ENCODE data around the gene SRGAP1.

The SRGAP1 gene

DNA sequence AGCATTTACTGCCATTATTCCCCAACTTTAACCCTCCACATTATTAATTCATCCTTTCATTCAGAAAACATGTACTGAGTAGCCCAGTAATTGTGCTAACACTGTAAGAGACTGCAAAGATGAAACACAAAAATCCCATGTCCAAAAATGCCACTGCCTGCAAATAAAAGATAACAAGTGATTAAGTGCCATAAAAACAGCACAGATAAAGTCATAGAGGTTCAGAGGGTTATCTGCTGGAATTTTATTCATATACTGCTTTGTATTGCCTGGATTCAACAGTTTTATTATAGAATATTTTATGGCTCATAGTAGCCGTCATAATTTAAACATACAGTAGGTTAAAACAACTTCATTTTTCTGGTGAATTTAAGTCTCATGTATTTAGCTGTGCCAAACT is 199.7 kb downstream of the SRGAP1 start:
- no peak overlapping the region for H3K4me2 ChIP-seq (ENCODE audit: insufficient read depth, low read length)
- no peak overlapping the region for H3K4me3 ChIP-seq (ENCODE audit: low read depth in 1 of 2, low read length in 2 of 2)
- H3K27me3 ChIP-seq (ENCODE audit: insufficient read depth, low read length, poor library complexity): no peaks in the 10 kb centered on the region
- no peak for TF ChIP-seq EZH2 (IDR thresholded peaks at IDR 0.05; ENCODE audit: borderline replicate concordance, low read depth, low read length, severe bottlenecking)
- no peak for TF ChIP-seq CTCF (IDR thresholded peaks at IDR 0.05; ENCODE audit: borderline replicate concordance, extremely low read depth, low read length, poor library complexity, severe bottlenecking)
- H2AFZ ChIP-seq (ENCODE audit: low read depth, low read length): no peak overlapping the region
- ATAC-seq (ENCODE audit: insufficient read depth, low read depth) (no peak), DNase-seq (no peak)
- H3K79me2 ChIP-seq (ENCODE audit: insufficient read depth, low read length): no peaks in the 10 kb centered on the region
- no peaks in the 10 kb centered on the region for H4K20me1 ChIP-seq (ENCODE audit: insufficient read depth, low read length)
- no peaks in the 10 kb centered on the region for H3K9me3 ChIP-seq (ENCODE audit: insufficient read depth, low read length, severe bottlenecking)
- no peaks in the 10 kb centered on the region for H3K36me3 ChIP-seq (ENCODE audit: insufficient read depth, low read length)
- no peak overlapping the region for H3K9ac ChIP-seq (ENCODE audit: low read depth, low read length)
- H3K4me1 ChIP-seq (ENCODE audit: insufficient read depth, low read length): no peaks in the 10 kb centered on the region
- H3K27ac ChIP-seq (ENCODE audit: low read length): no peak overlapping the region

- H2AFZ ChIP-seq (ENCODE audit: low read depth, low read length): no peak overlapping the region
- H3K4me3 ChIP-seq (ENCODE audit: low read depth in 1 of 2, low read length in 2 of 2): no peak overlapping the region
- no peaks in the 10 kb centered on the region for H3K79me2 ChIP-seq (ENCODE audit: insufficient read depth, low read length)
- H3K4me2 ChIP-seq (ENCODE audit: insufficient read depth, low read length): no peak overlapping the region
- peaks cover 2% of the 10 kb centered on the region for H3K27me3 ChIP-seq (ENCODE audit: insufficient read depth, low read length, poor library complexity)
- no peaks in the 10 kb centered on the region for H3K36me3 ChIP-seq (ENCODE audit: insufficient read depth, low read length)
- H3K9me3 ChIP-seq (ENCODE audit: insufficient read depth, low read length, severe bottlenecking): no peaks in the 10 kb centered on the region
- ATAC-seq (ENCODE audit: insufficient read depth, low read depth) (no peak), DNase-seq (no peak)
- no peaks in the 10 kb centered on the region for H4K20me1 ChIP-seq (ENCODE audit: insufficient read depth, low read length)
- TF ChIP-seq EZH2 (IDR thresholded peaks at IDR 0.05; ENCODE audit: borderline replicate concordance, low read depth, low read length, severe bottlenecking): no peak
- no peak for TF ChIP-seq CTCF (IDR thresholded peaks at IDR 0.05; ENCODE audit: borderline replicate concordance, extremely low read depth, low read length, poor library complexity, severe bottlenecking)
- H3K9ac ChIP-seq (ENCODE audit: low read depth, low read length): no peak overlapping the region
- H3K4me1 ChIP-seq (ENCODE audit: insufficient read depth, low read length): no peaks in the 10 kb centered on the region
- no peak overlapping the region for H3K27ac ChIP-seq (ENCODE audit: low read length)
Measured at GRCh38 chr12:64051057-64051456, 206.6 kb downstream of the SRGAP1 start.

DNA sequence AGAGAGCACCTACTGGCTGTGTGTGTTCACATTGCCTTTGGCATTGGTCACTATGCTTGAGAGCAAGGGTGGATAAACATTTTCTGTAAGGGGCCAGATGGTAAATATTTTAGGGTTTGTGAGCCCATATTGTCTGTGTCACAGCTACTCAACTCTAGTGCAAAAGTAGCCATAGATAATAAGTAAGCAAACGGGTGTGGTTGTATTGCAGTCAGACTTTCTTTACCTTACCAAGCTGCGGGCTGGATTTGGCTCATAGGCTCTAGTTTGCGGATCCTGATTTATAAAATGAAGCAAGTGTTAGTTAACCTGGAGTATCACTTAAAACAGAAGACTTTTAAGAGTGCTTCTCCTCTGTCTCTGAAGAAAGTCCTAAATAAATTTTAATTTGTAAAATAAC is 208.6 kb downstream of the SRGAP1 start:
- TF ChIP-seq CTCF (IDR thresholded peaks at IDR 0.05; ENCODE audit: borderline replicate concordance, extremely low read depth, low read length, poor library complexity, severe bottlenecking) (no peak), EZH2 (IDR thresholded peaks at IDR 0.05; ENCODE audit: borderline replicate concordance, low read depth, low read length, severe bottlenecking) (no peak)
- Histone ChIP-seq H3K4me2 (ENCODE audit: insufficient read depth, low read length) (no peak overlapping the region), H3K36me3 (ENCODE audit: insufficient read depth, low read length) (no peaks in the 10 kb centered on the region), H2AFZ (ENCODE audit: low read depth, low read length) (no peak overlapping the region), H3K4me1 (ENCODE audit: insufficient read depth, low read length) (no peaks in the 10 kb centered on the region), H3K4me3 (ENCODE audit: low read depth in 1 of 2, low read length in 2 of 2) (no peak overlapping the region), H3K27ac (ENCODE audit: low read length) (no peak overlapping the region), H3K9ac (ENCODE audit: low read depth, low read length) (no peak overlapping the region), H3K9me3 (ENCODE audit: insufficient read depth, low read length, severe bottlenecking) (no peaks in the 10 kb centered on the region), H3K27me3 (ENCODE audit: insufficient read depth, low read length, poor library complexity) (peaks cover 6% of the 10 kb centered on the region), H3K79me2 (ENCODE audit: insufficient read depth, low read length) (no peaks in the 10 kb centered on the region), H4K20me1 (ENCODE audit: insufficient read depth, low read length) (no peaks in the 10 kb centered on the region)
- ATAC-seq (ENCODE audit: insufficient read depth, low read depth) (no peak), DNase-seq (no peak)

- DNase-seq (no peak), ATAC-seq (ENCODE audit: insufficient read depth, low read depth) (no peak)
- H3K9me3 ChIP-seq (ENCODE audit: insufficient read depth, low read length, severe bottlenecking): no peaks in the 10 kb centered on the region
- H3K27me3 ChIP-seq (ENCODE audit: insufficient read depth, low read length, poor library complexity): peaks cover 9% of the 10 kb centered on the region
- no peaks in the 10 kb centered on the region for H3K36me3 ChIP-seq (ENCODE audit: insufficient read depth, low read length)
- no peaks in the 10 kb centered on the region for H3K4me1 ChIP-seq (ENCODE audit: insufficient read depth, low read length)
- no peak overlapping the region for H3K4me3 ChIP-seq (ENCODE audit: low read depth in 1 of 2, low read length in 2 of 2)
- no peak overlapping the region for H3K27ac ChIP-seq (ENCODE audit: low read length)
- H4K20me1 ChIP-seq (ENCODE audit: insufficient read depth, low read length): no peaks in the 10 kb centered on the region
- no peak overlapping the region for H3K9ac ChIP-seq (ENCODE audit: low read depth, low read length)
- no peak overlapping the region for H3K4me2 ChIP-seq (ENCODE audit: insufficient read depth, low read length)
- H3K79me2 ChIP-seq (ENCODE audit: insufficient read depth, low read length): no peaks in the 10 kb centered on the region
- TF ChIP-seq EZH2 (IDR thresholded peaks at IDR 0.05; ENCODE audit: borderline replicate concordance, low read depth, low read length, severe bottlenecking) (no peak), CTCF (IDR thresholded peaks at IDR 0.05; ENCODE audit: borderline replicate concordance, extremely low read depth, low read length, poor library complexity, severe bottlenecking) (no peak)
- H2AFZ ChIP-seq (ENCODE audit: low read depth, low read length): no peak overlapping the region
Measured at GRCh38 chr12:64054079-64054520, 209.6 kb downstream of the SRGAP1 start.

Measured in DND-41 (cell line).